Upper lobe of left lung (tissue), 6 donors: ENCODE measurements around the gene PARD3B. TPM values are rescaled to one million over a fixed set of nuclear protein-coding genes. Genes with fewer than 3 reads are reported as not detected.

Experiments used
- ATAC-seq, 2 donors: fragments of 200-7000 bp; cut with Tn5 transposase; one replicate each; pipeline ENCODE4 v1.9.1; 2022; ENCODE audit warnings: mild to moderate bottlenecking in 2 of 2, moderate library complexity in 2 of 2; ENCODE audit not compliant: low FRiP score in 2 of 2
- DNase-seq, 2 donors: peaks; one replicate each; pipeline ENCODE4 v3.0.0-alpha.2; 2019 to 2020
- H3K27ac ChIP-seq, 4 donors: fragments of 200-600 bp; sonication (generic); one replicate each; pipeline ENCODE4 v1.5.1; 2016 to 2019
- H3K27me3 ChIP-seq, 4 donors: fragments of 200-600 bp; sonication (generic); one replicate each; pipeline ENCODE4 v1.5.1; 2017 to 2019
- H3K36me3 ChIP-seq, 4 donors: fragments of 200-600 bp; sonication (generic); one replicate each; pipeline ENCODE4 v1.5.1; 2016 to 2019
- H3K4me1 ChIP-seq, 4 donors: fragments of 200-600 bp; sonication (generic); one replicate each; pipeline ENCODE4 v1.5.1; 2018 to 2019
- H3K4me3 ChIP-seq, 4 donors: fragments of 200-600 bp; sonication (generic); one replicate each; pipeline ENCODE4 v1.5.1; 2017 to 2019; ENCODE audit warnings: mild to moderate bottlenecking in 2 of 4, moderate library complexity in 1 of 4
- H3K9me3 ChIP-seq, 4 donors: fragments of 200-600 bp; sonication (generic); one replicate each; pipeline ENCODE4 v1.5.1; 2018 to 2019
- EP300 ChIP-seq, 4 donors: sonication (generic); formaldehyde crosslinking; IDR thresholded peaks; one replicate each; pipeline ENCODE4 v1.5.1; 2017; ENCODE audit warnings: antibody characterized with exemption in 4 of 4, control low read depth in 2 of 4
- POLR2A ChIP-seq, 4 donors: fragments of 450-650 bp; IDR thresholded peaks; one replicate each; pipeline ENCODE4 v1.5.1; 2016 to 2017; ENCODE audit warnings: antibody characterized with exemption in 4 of 4, mild to moderate bottlenecking in 2 of 4
- POLR2AphosphoS5 ChIP-seq, 2 donors: sonication (generic); formaldehyde crosslinking; IDR thresholded peaks; one replicate each; pipeline ENCODE4 v1.5.1; 2017; ENCODE audit warnings: antibody characterized with exemption in 2 of 2
- WGBS, 2 donors: methylation state at CpG; one replicate each; pipeline ENCODE4 v1.1.5; 2017 to 2018; 5-methylcytosine and 5-hydroxymethylcytosine counted together
- total RNA-seq, 6 donors: library from RNA; depleted of rRNA in 4 of 6; stranded (reverse); fragments of >200 nt in 4 of 6; gene quantifications; one replicate each; pipeline versions ENCODE4 v1.1.0 to v1.2.1, GENCODE V29; 2016 to 2021
- TF ChIP-seq, protein P1 (sequence below), 6 experiments: fragments of 450-650 bp in 4 of 6; fragments of 200-600 bp in 2 of 6; sonication (generic) in 2 of 6; IDR thresholded peaks; one replicate each; pipeline ENCODE4 v1.5.1; 2016 to 2019; ENCODE audit warnings: antibody characterized with exemption in 6 of 6
- donor health status: DM: no; HTN: no; CAD: no; lungs with moderate emphysema.
- donor health status: DM: no; HTN: yes; CAD: no; lungs with severe emphysema.

The PARD3B gene
- total RNA-seq, 6 donors from 2014 or later: 17.8 to 44.9 (median 24.2) TPM

- Histone ChIP-seq H3K36me3 (no peaks in the 10 kb centered on the region), H3K4me1 (no peaks in the 10 kb centered on the region), H3K27ac (no peak overlapping the region), H3K4me3 (no peak overlapping the region), H3K9me3 (no peaks in the 10 kb centered on the region), H3K27me3 (no peaks in the 10 kb centered on the region)
- WGBS, 2 donors: 69 to 78% methylated on average over 2 of the region's 2 CpGs
- TF ChIP-seq, protein P1, sequence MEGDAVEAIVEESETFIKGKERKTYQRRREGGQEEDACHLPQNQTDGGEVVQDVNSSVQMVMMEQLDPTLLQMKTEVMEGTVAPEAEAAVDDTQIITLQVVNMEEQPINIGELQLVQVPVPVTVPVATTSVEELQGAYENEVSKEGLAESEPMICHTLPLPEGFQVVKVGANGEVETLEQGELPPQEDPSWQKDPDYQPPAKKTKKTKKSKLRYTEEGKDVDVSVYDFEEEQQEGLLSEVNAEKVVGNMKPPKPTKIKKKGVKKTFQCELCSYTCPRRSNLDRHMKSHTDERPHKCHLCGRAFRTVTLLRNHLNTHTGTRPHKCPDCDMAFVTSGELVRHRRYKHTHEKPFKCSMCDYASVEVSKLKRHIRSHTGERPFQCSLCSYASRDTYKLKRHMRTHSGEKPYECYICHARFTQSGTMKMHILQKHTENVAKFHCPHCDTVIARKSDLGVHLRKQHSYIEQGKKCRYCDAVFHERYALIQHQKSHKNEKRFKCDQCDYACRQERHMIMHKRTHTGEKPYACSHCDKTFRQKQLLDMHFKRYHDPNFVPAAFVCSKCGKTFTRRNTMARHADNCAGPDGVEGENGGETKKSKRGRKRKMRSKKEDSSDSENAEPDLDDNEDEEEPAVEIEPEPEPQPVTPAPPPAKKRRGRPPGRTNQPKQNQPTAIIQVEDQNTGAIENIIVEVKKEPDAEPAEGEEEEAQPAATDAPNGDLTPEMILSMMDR (IDR thresholded peaks at IDR 0.05): no peak
- no peak for TF ChIP-seq POLR2AphosphoS5 (IDR thresholded peaks at IDR 0.05)
- TF ChIP-seq EP300 (IDR thresholded peaks at IDR 0.05): no peak
- TF ChIP-seq POLR2A (IDR thresholded peaks at IDR 0.05): no peak
- DNase-seq (no peak), ATAC-seq (no peak)
Measured at GRCh38 chr2:205089958-205090357, 544.7 kb downstream of the PARD3B start.

DNA sequence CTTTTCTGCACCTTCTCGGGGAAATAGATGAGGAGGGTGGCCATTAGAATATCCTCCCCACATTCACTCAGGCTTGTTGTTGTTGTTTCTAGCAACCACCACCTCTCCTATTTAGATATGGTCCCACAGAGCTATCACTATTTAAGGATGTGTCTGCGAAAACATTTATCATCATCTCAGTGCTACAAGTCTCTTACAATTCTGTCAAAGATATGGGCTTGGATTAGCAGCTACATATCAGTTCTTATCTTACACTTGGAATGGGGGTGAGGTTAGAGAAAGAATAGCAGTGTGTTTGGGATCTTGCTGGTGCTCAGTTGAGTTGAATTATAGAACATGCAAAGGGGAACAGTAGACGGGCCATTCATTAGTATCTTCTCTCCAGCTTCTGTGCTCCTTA, 546.1 kb downstream of the PARD3B start:
- Histone ChIP-seq H3K36me3 (no peaks in the 10 kb centered on the region), H3K9me3 (no peaks in the 10 kb centered on the region), H3K27me3 (no peaks in the 10 kb centered on the region), H3K27ac (no peak overlapping the region), H3K4me3 (no peak overlapping the region), H3K4me1 (no peaks in the 10 kb centered on the region)
- 92 to 100% methylated on average over 3 of the region's 3 CpGs for WGBS, 2 donors
- DNase-seq (no peak), ATAC-seq (no peak)
- TF ChIP-seq POLR2A (IDR thresholded peaks at IDR 0.05) (no peak), EP300 (IDR thresholded peaks at IDR 0.05) (no peak), POLR2AphosphoS5 (IDR thresholded peaks at IDR 0.05) (no peak)
- TF ChIP-seq, protein P1 (IDR thresholded peaks at IDR 0.05): no peak

- no peak overlapping the region for H3K4me3 ChIP-seq
- TF ChIP-seq EP300 (IDR thresholded peaks at IDR 0.05): no peak
- TF ChIP-seq POLR2A (IDR thresholded peaks at IDR 0.05): no peak
- TF ChIP-seq, protein P1 (IDR thresholded peaks at IDR 0.05): no peak
- no peak for TF ChIP-seq POLR2AphosphoS5 (IDR thresholded peaks at IDR 0.05)
- H3K27me3 ChIP-seq: no peaks in the 10 kb centered on the region
- H3K36me3 ChIP-seq: no peaks in the 10 kb centered on the region
- DNase-seq: no peak
- 93 to 96% methylated on average over 3 of the region's 3 CpGs for WGBS, 2 donors
- H3K9me3 ChIP-seq: no peaks in the 10 kb centered on the region
- no peaks in the 10 kb centered on the region for H3K4me1 ChIP-seq
- ATAC-seq: no peak
- no peak overlapping the region for H3K27ac ChIP-seq
Measured at GRCh38 chr2:205094031-205094430, 548.8 kb downstream of the PARD3B start.

DNA sequence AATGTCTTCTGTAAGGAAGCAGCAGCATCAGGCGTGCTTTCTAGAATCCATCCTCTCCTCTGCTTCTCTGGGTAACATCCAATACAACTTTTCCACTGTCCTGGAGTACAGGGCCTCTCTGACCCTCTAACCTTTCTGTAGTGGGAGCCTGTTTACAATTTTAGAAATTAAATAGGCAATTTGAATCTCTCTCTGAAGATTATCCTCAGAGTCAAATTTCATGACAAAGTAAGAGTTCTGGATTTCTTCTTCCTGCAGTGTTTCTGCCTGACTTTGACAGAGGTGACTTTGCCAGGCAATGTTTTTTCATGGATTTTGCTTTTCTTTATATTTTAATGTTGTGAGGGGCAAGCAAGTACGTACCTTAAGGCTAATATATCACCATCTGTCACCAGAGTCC, 558.4 kb downstream of the PARD3B start:
- ATAC-seq (no peak), DNase-seq (no peak)
- Histone ChIP-seq H3K4me3 (no peak overlapping the region), H3K36me3 (no peaks in the 10 kb centered on the region), H3K9me3 (no peaks in the 10 kb centered on the region), H3K27me3 (no peaks in the 10 kb centered on the region), H3K4me1 (no peaks in the 10 kb centered on the region), H3K27ac (no peak overlapping the region)
- 89 to 96% methylated on average over 2 of the region's 2 CpGs for WGBS, 2 donors
- TF ChIP-seq, protein P1 (IDR thresholded peaks at IDR 0.05): no peak
- TF ChIP-seq POLR2A (IDR thresholded peaks at IDR 0.05) (no peak), EP300 (IDR thresholded peaks at IDR 0.05) (no peak), POLR2AphosphoS5 (IDR thresholded peaks at IDR 0.05) (no peak)

DNA sequence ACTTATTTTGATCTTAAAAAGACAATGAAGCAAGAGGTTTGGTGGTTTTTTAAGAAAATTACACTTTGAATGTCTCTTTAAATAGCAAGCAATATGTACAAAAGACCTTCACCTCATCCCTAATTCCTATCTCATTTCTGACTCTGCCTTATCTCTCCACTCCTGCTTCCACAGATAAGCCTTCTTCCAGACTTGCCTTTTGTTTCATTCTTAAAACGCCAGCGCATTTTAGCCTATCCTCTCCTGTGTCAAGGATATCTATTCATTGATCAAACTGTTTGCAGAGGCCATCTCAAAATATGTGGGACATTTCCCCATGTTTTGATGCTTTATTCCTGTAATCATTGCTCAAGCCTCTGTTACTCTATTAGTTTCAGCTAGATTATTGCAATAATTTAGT, 562.5 kb downstream of the PARD3B start:
- Histone ChIP-seq H3K4me1 (no peaks in the 10 kb centered on the region), H3K27me3 (no peaks in the 10 kb centered on the region)
- ATAC-seq: no peak

More for the DNA sequence above, 562.5 kb downstream of the PARD3B start:
- DNase-seq: no peak
- Histone ChIP-seq H3K4me3 (no peak overlapping the region), H3K27ac (no peak overlapping the region), H3K9me3 (no peaks in the 10 kb centered on the region), H3K36me3 (no peaks in the 10 kb centered on the region)
- TF ChIP-seq EP300 (IDR thresholded peaks at IDR 0.05) (no peak), POLR2A (IDR thresholded peaks at IDR 0.05) (no peak), POLR2AphosphoS5 (IDR thresholded peaks at IDR 0.05) (no peak)
- TF ChIP-seq, protein P1 (IDR thresholded peaks at IDR 0.05): no peak
- WGBS, 2 donors: 88 to 90% methylated on average over 2 of the region's 2 CpGs
